Amygdala (tissue), 56 donors: ENCODE data around the gene FRY.
A peak's percentile ranks its signal among the peaks of the same experiment; 100 is the strongest.

Experiments
- DNase-seq, 56 donors: peaks; one replicate each; lab custom pipeline; 2025; lab: John Stamatoyannopoulos, UW

Gene FRY

GRCh38 chr13:32016119-32016518 is 15.5 kb upstream of the FRY start:
- DNase-seq, result no peak

GRCh38 chr13:32016631-32017030 is 14.9 kb upstream of the FRY start:
- no peak for DNase-seq

GRCh38 chr13:32017474-32017873 is 14.1 kb upstream of the FRY start:
- DNase-seq, result no peak

GRCh38 chr13:32019612-32020233 is 11.9 kb upstream of the FRY start:
- DNase-seq, result peak in 24 of 56 donors; percentile 1 to 73 (median 18)

GRCh38 chr13:32021785-32022184 is 9.8 kb upstream of the FRY start:
- no peak for DNase-seq

- DNase-seq, result no peak
Observed at GRCh38 chr13:32022311-32022710, 9.3 kb upstream of the FRY start.

GRCh38 chr13:32023096-32023495 is 8.5 kb upstream of the FRY start:
- no peak for DNase-seq

GRCh38 chr13:32023698-32024097 is 7.9 kb upstream of the FRY start:
- no peak for DNase-seq

- DNase-seq, result no peak
Observed at GRCh38 chr13:32024750-32025149, 6.8 kb upstream of the FRY start.

GRCh38 chr13:32025730-32026129 is 5.8 kb upstream of the FRY start:
- no peak for DNase-seq

GRCh38 chr13:32026623-32027022 is 5.0 kb upstream of the FRY start:
- no peak for DNase-seq

GRCh38 chr13:32028711-32029110 is 2.9 kb upstream of the FRY start:
- no peak for DNase-seq

GRCh38 chr13:32029684-32030083 is 1.9 kb upstream of the FRY start:
- no peak for DNase-seq

GRCh38 chr13:32031815-32032370 is 319 bp downstream of the FRY start:
- DNase-seq, result no peak

GRCh38 chr13:32032759-32033158 is 1.2 kb downstream of the FRY start:
- no peak for DNase-seq

- no peak for DNase-seq
Observed at GRCh38 chr13:32033744-32034143, 2.2 kb downstream of the FRY start.

GRCh38 chr13:32035716-32036115 is 4.1 kb downstream of the FRY start:
- no peak for DNase-seq

- DNase-seq, result no peak
Observed at GRCh38 chr13:32036126-32036695, 4.6 kb downstream of the FRY start.

GRCh38 chr13:32036757-32037156 is 5.2 kb downstream of the FRY start:
- DNase-seq, result no peak

GRCh38 chr13:32037471-32037870 is 5.9 kb downstream of the FRY start:
- no peak for DNase-seq

- DNase-seq, result no peak
Observed at GRCh38 chr13:32038343-32038742, 6.8 kb downstream of the FRY start.

- DNase-seq, result no peak
Observed at GRCh38 chr13:32039056-32039455, 7.5 kb downstream of the FRY start.

GRCh38 chr13:32039528-32039927 is 8.0 kb downstream of the FRY start:
- no peak for DNase-seq
